ENCODE measurements around the gene PF4V1.

Gene PF4V1, protein sequence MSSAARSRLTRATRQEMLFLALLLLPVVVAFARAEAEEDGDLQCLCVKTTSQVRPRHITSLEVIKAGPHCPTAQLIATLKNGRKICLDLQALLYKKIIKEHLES
- 0 reads per million in 2 experiments for total RNA-seq

DNA sequence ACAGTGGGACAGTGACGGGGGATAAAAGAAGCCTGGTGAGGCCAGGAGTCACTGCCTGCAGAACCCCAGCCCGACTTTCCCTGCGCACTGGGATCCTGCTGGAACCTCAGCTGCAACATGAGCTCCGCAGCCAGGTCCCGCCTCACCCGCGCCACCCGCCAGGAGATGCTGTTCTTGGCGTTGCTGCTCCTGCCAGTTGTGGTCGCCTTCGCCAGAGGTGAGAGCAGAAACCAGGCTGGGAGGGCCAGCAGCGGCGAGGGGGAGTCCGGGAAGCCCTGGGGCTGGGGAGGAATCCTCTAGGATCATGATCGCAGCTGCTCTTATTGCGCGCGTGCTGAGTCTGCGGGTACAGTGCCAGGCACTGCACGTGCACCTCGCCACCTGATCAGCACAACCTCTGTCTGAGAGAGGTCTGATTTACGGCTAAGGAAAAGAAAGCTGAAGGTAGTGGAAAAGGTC, at the start of gene PF4V1:
Gene PF4V1, plus strand, starts transcription at position 51 of the 459 bp plus-strand sequence. Its CDS starts 67 bp downstream, at position 118.
- DNase-seq (ENCODE audit: low read depth): no peak

DNA sequence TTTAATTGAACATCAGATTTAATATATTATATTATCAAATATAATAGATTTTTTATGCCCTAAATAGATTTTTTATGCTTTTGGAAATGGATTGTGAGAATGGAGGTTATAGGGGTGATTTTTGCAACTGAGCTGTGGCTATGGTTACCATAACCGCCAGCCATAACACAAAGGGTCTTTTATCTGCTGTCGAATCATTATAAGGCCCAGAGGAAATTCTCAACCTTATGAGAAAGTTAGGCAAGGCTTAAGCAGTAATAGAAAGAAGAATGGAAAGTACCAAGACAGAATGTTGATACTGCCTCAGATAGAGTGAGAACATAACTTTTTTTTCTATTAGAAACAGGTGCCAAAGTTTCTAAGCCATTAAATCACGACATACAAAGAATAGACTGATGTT, 42.9 kb upstream of the PF4V1 start:
- no peak for DNase-seq (ENCODE audit: low read depth)

DNA sequence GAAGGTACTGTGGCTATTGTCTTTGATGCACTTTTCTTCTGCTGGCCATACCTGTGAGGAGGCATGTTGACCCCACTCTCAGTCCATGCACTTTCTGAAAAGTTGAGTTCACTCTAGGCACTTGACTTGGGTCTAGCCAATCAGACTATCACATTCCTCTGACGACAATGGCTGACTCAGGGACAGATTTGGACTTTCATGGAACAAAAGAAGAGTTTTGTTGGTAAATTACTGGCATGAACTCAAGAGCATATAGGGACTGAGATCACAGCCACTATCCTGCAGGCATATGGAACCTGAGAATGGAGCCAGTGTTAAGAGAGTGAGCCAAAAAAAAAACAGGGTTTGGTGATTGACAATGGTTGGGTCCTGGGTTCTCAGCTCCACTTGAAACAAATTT, 41.3 kb upstream of the PF4V1 start:
- DNase-seq (ENCODE audit: low read depth): no peak

DNA sequence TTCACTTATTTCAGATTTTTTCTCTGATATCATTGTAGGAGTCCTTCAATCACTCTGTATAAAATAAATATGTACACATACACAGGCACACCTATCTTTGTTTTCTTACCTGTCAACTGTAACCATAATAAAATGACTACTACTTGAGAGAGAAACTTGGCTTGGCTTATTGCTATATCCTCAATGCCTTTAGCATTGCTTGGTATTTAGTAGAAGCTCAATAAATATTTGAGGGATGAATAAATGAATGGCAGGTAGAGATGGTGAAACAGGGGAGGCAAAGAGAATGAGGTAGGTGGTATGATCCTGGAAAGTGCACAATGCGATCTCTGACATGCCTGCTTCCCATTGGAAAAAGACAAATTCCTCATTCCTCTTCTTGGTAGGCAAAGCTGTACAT, 38.4 kb upstream of the PF4V1 start:
- no peak for DNase-seq (ENCODE audit: low read depth)

DNA sequence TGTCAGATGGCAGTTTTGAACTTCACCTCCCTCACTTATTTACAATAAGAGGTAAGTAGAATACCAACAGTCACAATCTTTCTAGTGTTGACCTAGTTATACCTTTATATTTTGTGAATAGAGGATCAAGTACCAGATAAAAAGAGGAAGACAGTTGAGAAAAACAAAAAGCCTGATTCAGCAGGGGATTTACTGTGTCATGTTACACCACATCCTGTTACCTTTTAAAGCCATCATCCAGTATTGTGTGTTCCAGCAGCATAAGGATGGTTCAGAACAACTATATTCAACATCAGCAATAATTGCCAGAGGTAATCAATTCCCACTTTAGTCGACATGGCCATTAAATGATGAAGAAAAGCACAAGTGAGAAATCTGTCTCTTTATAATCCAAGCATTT, 38.0 kb upstream of the PF4V1 start:
- DNase-seq (ENCODE audit: low read depth): no peak

DNA sequence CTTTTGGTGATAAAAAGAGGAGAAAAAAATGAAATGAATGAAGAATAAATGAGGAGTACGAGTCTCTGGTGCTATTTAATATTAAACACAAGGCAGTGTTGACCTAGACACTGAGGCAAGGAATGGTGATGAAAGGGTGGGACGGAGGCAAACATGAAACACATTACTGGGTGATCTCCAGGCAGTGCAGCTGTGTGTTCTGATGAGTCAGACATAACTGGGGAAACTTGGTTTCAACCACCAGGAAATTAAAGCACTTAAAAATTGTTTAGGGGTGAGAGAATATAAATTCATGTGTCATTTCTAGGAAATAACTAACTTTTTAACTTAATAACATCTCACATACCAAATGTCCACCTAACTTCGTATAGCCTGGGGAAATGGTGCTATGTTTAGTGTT, 36.3 kb upstream of the PF4V1 start:
- no peak for DNase-seq (ENCODE audit: low read depth)

DNA sequence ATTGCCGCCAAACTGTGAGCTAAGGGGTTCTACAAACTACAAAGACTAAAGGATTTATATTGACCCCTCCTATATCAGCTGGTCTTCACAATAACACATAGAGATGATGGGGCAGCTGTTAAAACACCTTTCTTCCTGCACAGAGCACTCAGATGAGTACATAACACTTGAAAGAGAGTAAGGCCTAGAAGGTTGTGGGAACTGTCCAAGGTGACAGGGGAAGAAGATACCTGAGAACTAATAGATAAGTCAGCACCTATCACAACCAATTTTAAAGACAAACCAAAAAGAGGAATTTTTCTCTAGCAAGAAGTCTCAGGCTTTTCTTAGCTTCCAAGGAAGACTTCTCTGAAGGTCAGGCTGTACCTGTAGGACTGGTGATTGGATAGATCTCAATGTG, 35.8 kb upstream of the PF4V1 start:
- no peak for DNase-seq (ENCODE audit: low read depth)

DNA sequence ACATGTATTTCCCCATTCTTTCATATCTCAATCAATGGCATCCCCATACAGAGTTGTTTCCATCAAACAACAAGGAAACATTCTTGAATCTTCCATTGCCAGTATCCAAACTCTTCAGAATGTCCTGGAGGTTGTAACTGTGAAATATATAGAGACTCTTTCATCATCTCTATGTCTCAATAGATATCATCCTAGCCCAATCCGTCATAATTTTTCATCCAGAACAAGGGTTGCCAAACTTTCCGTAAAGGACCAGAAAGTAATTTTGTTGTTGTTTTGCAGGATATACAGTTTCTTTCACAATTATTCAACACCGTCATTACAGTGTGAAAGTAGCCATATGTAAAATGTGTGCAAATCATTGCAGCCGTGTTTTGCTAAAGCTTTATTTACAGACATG, 31.8 kb upstream of the PF4V1 start:
- DNase-seq (ENCODE audit: low read depth): no peak

DNA sequence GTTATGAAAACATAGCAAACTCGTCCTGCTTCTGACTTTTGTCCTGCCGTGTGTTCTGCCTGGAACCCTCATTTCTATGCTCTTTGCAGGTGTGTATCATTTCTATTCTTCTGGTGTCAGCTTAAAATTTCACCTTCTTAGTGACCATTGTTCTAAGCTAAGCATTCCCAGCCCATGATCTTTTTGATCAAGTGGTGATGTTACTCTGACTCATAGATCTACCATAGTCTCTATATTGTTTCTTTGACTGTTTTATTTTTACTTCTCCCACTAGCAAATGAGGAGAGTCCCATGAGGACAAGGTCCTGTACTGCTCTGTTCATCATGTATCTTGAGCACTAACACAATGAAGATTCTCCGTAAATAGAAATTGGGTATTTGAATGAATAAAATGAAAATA, 30.7 kb upstream of the PF4V1 start:
- no peak for DNase-seq (ENCODE audit: low read depth)

DNA sequence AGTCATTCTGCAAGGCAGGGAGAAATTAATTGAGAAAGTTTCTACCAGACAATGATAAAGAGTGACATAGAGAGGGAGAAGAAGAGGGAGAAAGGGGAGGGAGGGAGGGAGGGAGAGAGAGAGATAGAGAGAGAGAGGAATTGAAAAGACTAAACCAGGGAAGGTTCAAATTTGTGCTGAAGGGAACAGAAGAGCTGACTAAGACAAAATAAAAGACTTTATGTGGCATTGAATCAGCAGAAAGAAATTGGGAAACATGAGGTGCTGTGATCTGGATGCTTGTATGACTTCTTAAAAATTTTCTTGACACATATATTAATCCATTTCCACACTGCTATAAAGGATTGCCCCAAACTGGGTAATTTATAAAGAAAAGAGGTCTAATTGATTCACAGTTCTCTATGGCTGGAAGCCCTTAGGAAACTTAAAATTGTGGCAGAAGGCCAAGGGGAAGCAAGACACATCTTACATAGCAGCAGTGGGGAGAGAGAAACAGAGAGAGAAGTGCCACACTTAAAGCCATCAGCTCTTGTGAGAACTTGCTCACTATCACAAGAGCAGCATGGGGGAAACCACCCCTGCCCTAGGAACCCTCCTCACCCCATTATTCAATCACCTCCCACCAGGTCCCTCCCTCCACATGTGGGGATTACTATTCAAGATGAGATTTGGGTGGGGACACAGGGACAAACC, 30.1 kb upstream of the PF4V1 start:
- no peak for DNase-seq (ENCODE audit: low read depth)

DNA sequence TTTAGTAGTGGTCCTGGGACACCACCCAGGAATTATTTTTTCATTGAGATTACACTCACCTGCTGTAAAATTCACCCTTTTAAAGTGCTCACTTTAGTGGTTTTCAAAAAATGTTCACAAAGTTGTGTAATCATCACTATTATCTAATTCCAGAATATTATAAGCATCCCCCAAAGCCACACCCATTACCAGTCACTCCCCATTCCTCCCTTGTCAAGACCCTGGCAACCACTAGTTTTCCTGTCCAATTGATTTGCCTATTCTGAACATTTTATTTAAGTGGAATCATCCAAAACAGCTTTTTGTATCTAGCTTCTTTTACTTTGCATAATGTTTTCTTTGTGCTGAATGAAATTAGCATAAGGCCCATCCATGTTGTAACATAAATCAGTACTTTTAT, 29.3 kb upstream of the PF4V1 start:
- DNase-seq (ENCODE audit: low read depth): no peak

DNA sequence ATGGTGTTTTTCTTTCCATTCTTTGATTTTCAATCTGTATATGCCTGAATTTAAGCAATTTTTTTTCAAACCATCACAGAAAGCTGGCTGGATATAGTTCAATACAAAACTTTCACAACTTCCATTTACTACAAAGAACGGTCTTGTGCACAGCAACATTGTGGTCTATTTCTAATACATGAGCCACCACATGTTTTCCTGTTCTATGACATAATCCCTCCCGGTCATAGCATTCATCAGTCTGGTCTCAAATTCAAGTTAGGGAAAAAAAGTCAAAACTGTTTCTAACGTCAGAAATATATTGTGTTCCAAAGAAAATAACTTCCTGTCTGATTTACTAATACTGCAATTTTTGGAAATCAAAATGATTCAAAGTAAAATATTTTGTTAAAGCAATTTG, 24.1 kb upstream of the PF4V1 start:
- DNase-seq (ENCODE audit: low read depth): no peak

DNA sequence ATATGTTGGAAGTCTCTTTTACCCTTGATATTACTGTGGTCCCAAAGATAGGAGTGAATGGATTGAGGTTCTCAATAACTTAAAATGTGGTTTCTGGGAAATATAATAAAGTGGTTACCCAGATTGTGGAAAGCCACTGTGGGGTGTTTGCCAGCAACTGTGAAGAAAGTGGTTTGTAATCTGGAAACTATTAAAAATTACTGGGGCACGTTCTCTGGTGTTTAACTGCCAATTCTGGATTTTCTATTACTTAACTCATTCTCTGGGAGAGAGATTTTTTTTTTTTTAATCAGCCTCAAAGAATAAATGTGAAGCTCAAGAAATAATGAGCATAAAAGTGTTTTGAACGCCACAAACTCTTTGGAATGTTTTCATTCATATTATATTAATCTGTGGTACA, 21.5 kb upstream of the PF4V1 start:
- DNase-seq (ENCODE audit: low read depth): no peak

DNA sequence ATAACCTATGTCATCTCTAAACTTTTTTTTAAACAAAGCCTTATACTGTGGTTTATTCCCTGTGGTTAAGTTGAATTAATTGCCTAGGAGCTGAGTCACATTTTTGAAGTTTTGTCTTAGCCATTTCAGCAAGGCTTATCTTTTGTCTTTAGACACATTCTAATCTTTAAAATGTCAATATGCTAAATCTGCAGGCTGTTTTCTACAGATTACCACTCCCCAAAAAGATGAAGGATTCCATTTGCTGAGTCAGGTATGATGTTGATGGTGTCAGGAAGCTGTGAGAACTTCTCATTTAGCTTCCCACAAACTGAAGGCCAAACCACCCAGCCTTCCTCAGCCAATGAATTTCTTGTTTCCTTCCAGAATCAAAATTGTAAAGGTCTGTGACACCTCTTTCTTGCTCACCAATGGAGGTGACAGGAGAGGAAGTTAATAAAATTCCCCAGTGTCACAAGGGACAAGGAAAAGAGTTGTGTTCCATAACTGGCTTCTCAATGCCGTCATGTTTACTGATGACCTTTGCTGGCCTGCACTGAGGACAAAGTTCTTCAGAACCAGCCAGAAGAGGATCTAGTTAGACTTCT, 20.4 kb upstream of the PF4V1 start:
- no peak for DNase-seq (ENCODE audit: low read depth)

DNA sequence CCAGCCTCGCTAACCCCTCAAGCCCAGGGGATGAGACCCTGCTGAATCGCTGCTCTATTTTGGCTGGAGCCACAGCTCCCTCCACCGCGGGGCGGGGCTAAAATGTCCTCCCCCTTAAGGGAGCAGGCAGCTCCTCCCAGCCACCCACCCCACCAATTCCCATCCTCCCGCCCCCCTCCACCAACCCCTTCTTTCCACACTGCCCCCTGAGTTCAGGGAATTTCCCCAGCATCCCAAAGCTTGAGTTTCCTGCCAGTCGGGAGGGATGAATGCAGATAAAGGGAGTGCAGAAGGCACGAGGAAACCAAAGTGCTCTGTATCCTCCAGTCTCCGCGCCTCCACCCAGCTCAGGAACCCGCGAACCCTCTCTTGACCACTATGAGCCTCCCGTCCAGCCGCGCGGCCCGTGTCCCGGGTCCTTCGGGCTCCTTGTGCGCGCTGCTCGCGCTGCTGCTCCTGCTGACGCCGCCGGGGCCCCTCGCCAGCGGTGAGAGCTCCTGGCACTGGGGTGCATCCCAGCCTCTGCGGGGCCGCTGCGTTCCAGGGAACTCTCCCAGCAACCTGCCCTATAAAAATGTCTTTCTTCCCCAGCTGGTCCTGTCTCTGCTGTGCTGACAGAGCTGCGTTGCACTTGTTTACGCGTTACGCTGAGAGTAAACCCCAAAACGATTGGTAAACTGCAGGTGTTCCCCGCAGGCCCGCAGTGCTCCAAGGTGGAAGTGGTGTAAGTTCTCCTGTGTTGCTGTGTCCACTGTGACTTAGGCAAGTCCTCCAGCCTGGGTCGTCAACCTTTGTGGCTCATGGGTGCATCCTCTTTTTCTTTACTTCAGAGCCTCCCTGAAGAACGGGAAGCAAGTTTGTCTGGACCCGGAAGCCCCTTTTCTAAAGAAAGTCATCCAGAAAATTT, 16.5 kb upstream of the PF4V1 start, which contains the start of gene CXCL6:
Gene CXCL6, plus strand, starts transcription at position 306 of the 907 bp plus-strand sequence. Its CDS starts 73 bp downstream, at position 379.
- no peak for DNase-seq (ENCODE audit: low read depth)

DNA sequence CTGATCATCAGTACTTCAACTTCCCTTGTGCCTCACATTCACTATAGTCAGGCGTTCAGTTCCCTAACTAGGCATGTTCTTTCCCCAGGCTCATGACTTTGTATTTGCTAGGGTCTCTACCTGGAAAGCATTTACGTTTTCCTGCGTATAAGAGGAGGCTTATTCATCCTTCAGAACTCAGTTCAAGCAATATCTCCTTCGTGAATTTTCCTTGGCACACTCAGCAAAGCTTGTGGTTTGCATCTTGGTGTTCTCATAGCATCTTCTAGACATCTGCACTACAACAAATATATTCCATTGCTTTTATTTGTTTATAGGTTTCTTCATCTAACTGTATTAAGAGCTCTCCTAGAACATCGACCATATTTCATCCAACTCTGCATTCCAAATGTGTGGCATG, 14.0 kb upstream of the PF4V1 start:
- no peak for DNase-seq (ENCODE audit: low read depth)

DNA sequence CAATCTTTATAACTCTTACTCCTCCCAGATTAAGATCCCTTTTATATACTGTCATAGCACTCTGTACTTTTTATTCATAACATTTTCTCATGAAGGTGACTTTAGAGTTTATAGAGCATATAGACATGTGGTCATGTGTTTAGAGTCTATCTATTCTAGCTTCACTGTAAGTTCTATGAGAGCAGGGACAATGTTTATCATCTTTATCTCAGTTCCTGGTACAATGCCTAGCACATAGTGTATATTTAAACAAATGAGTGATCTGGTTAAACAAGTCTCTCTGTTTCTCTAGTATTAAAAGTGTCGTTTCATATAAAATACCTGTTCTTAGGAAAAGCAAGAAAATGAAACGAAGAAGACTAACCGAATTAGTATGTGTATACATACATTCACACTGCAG, 13.4 kb upstream of the PF4V1 start:
- DNase-seq (ENCODE audit: low read depth): no peak

DNA sequence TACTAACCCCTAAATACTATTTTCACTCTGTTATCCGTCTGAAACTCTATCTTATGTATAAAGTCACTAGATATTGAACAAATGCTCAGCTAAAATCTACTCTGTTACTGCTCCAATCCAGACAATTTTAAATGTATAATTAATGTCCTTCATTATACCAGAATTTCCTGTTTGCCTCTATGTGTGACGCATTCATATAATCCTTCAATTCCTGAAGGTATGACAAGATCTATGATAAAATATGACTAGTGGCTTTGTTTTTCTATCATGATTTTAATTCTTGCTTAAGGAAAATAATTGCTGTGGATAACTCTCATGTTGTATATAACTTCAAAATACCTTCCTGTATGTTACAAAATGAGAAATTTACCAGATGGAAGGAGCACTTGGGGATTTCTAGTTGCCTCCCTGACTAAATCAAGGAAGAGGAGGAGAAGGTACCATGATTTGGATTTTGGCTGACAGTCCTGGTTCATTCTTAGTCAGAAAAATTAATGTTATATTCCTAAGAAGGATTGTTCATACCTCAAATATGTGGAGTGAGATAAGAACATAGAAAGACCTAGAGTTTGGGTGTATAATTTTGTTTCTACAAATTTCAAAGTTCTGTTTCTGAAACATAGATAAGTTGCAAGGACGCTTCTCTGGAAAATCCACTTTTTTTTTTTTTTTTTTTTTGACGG, 11.7 kb upstream of the PF4V1 start:
- DNase-seq (ENCODE audit: low read depth): no peak

DNA sequence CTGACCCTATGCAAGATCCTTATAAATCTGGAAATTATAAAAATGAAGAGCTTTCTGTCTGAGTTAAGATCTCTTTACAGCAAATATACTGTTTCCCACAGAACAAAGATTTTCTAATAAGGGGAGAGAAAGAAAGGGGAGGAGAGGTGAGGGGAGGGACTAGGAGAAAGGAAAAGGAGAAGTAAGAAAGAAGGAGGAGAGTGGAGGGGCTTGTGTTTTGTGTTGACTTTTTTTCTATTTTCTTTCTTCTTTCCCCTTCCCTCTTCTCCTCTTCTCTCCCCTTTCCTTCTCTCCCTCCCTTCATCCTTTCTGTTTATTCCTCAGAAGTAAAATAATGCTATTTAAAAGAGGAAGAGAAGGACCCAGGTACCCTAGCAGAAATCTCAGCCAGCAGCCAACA, 10.4 kb upstream of the PF4V1 start:
- no peak for DNase-seq (ENCODE audit: low read depth)

DNA sequence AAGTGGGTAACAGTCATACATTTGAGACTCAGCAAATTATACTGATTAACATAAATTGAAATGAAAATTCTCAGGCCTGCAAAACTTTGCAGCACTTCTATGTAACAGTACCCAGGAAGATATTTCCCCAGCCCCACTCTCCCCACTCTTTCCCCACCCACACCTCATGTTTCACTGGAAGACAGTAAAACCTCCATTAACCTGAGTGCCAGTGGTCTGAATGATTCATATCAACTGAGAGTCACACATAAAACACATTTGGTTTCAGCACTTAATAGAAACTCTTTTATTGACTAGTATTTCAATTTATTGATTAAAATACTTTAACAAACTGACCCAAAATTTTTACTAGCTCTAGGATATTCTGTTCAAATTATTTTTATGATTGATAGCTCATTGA, 9.7 kb upstream of the PF4V1 start:
- DNase-seq (ENCODE audit: low read depth): no peak

DNA sequence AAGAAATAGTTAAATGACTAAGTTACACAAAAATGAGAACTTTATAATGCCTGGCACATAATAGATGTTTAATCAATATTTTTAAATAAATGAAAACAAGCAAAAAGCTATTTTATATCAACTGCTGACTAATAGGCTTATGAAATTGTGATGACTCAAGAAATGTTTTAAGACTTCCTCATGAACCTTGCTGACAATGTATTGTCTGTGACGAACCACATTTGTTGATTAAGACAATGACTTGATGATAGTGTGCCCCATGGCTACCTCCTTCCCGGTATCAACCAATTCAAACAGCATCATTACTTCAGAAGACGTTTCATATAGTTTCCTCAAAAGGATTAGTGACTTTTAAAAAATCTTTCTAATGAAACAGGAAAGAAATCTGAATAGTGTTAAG, 8.8 kb upstream of the PF4V1 start:
- no peak for DNase-seq (ENCODE audit: low read depth)

DNA sequence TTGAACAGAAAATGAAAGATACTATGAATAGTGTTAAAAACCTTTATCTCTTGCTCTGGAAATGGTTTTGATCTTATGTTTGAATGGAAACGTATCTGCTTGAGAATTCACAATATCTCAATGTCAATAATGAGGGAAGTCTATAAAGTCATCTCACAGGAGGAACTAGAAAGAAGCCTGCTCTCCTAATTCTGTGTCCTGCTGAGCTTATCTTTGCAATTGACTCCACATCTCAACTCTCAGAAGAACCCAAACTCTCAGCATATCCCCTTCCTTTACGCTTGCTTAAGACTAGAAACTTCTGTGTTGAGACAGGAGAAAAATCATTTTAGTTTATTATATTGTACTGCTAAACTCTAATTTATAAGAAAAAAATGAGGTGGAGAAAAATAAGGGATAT, 8.3 kb upstream of the PF4V1 start:
- DNase-seq (ENCODE audit: low read depth): no peak

All from T follicular helper cell (primary cell).